HG03469 (cell line): Measurements from ENCODE around the gene CTXN1.
"Not testable (repeated sequence)": the region's sequence is repeated elsewhere in the genome, so short reads cannot be mapped to it uniquely, and the experiment has no call there.

Experiments
- ATAC-seq: cut with Tn5 transposase; IDR thresholded peaks from one replicate; pipeline ENCODE4 v1.9.1; 2021; ENCODE audit warnings: mild to moderate bottlenecking, moderate library complexity, moderate number of reproducible peaks; ENCODE audit not compliant: unreplicated experiment

CTXN1 gene

GRCh38 chr19:7903244-7904073 lies 22.5 kb downstream of the CTXN1 start, which contains the start of gene MAP2K7:
Gene MAP2K7 (plus strand): TSS chr19:7903877. CDS start chr19:7903945, 68 bp downstream.
- ATAC-seq = peak; percentile 76

GRCh38 chr19:7902796-7903243 lies 23.1 kb downstream of the CTXN1 start:
- no peak for ATAC-seq

GRCh38 chr19:7901337-7901736 lies 24.6 kb downstream of the CTXN1 start:
- ATAC-seq = no peak

GRCh38 chr19:7900931-7901330 lies 25.0 kb downstream of the CTXN1 start:
- no peak for ATAC-seq

GRCh38 chr19:7900401-7900870 lies 25.5 kb downstream of the CTXN1 start:
- ATAC-seq = no peak

DNA sequence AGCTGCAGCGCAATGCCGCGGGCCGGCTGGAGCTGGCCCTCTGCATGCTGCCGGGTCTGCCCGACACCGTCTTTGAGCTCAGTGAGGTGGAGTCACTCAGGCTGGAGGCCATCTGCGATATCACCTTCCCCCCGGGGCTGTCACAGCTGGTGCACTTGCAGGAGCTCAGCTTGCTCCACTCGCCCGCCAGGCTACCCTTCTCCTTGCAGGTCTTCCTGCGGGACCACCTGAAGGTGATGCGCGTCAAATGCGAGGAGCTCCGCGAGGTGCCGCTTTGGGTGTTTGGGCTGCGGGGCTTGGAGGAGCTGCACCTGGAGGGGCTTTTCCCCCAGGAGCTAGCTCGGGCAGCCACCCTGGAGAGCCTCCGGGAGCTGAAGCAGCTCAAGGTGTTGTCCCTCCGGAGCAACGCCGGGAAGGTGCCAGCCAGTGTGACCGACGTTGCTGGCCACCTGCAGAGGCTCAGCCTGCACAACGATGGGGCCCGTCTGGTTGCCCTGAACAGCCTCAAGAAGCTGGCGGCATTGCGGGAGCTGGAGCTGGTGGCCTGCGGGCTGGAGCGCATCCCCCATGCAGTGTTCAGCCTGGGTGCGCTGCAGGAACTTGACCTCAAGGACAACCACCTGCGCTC lies 26.1 kb downstream of the CTXN1 start:
- ATAC-seq = no peak

DNA sequence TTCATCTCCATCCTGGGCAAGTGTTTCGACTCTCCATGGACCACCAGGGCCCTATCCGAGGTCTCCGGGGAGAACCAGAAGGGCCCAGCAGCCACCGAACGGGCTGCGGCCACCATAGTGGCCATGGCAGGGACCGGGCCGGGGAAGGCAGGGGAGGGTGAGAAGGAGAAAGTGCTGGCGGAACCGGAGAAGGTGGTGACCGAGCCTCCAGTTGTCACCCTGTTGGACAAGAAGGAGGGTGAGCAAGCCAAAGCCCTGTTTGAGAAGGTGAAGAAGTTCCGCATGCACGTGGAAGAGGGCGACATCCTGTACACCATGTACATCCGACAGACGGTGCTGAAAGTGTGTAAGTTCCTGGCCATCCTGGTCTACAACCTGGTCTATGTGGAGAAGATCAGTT lies 27.0 kb downstream of the CTXN1 start:
- ATAC-seq = no peak

DNA sequence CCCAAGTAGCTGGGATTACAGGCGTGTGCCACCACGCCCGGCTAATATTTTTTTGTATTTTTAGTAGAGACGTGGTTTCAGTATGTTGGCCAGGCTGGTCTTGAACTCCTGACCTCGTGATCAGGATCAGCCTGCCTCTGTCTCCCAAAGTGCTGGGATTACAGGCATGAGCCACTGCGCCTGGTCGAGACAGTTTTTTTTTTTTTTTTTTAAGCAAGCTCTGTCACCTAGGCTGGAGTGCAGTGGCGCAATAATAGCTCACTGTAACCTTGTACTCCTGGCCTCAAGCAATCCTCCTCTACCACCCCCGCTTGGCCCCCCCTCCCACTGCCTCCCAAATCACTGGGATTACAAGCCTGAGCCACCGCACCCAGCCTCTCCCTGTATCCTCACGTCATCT lies 28.6 kb downstream of the CTXN1 start:
- no peak for ATAC-seq

- no peak for ATAC-seq
These were observed 30.4 kb downstream of the CTXN1 start for GRCh38 chr19:7895565-7895964.

DNA sequence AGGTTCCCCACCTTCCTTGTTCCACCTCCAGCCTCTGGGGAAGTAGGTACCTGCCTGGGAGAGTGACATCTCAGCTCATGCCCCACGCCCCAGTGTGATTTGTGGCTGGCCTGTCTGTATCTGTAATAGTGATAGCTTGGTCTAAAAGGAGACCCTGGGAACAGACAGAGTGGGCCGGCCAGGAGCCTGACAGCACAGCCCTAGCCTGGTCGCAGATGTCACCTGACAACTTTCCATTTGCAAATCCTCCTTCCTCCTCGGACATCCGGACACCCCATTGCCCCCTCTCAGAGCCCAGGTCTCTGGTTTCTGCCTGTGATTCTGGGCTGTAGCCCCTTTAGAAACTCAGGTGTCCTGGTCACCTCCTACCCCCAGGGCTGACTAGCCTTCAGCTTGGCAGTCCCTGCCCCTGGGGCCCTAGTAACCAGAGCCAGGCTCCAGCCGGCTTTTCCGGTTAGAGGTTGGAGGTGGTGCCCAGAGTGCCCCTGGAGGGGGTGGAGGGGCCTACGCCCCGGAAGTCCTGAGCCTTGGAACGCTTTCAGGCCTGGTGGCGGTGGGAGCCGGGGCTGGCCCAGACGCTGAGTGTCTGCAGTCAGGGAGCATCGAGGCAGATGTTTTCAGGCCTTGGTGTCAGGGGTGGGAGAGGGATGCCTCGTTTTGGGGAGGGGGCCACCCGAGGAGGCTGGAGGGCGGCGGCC lies 31.2 kb downstream of the CTXN1 start:
- no peak for ATAC-seq

- not testable (repeated sequence) for ATAC-seq
These were observed 32.4 kb downstream of the CTXN1 start for GRCh38 chr19:7893362-7894101.

DNA sequence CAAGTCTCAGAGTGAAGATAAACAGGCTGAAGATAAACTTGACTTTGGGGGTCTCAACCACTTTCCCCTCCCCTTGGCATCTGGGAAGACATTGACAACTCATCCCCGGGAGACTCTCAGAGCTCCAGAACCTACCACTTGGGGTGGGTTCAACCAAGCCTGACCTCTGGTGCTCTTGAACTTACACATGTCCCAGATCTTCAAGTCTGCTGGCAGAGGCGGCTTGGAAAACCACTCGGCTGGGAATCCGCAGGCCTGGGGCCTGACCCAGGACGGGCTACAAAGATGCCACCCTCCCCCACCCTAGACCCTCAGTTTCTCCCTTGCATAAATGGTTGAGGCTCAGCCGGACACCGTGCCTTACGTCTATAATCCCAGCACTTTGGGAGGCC lies 37.1 kb downstream of the CTXN1 start:
- no peak for ATAC-seq

- ATAC-seq = no peak
These were observed 37.6 kb downstream of the CTXN1 start, which contains the start of gene LRRC8E for GRCh38 chr19:7888145-7888825. Gene LRRC8E (plus strand): TSS chr19:7888510. CDS start chr19:7895604, 7,094 bp downstream.

DNA sequence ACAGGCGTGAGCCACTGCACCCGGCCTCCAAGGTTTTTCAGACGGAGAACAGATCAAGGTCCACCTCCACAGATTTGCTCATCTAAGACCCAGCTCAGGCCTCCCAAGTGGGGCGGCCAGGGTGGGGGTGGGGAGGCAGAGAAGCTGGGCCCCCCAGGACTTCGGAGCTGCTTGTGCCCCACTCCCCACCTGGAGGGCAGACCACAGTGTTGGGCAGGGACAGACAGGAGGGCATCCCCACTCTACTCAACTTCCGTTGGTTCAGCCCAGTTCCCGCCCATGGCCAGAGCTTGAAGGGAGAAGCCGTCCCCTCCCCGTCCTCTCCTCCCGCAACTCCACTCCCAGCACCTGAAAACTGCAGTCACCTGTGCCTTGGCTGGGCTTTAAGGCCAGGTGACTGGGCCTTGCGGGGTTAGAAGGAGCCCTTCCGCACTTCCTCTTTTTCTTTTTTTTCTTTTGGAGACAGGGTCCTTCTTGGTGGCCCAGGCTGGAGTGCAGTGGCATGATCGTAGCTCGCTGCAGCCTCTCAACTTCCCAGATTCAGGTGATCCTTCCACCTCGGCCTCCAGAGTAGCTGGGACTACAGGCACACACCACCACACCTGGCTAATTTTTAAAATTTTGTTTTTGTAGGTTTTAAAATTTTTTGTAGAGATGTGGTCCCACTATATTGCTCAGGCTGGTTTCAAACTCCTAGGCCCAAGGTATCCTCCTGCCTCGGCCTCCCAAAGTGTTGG lies 38.4 kb downstream of the CTXN1 start:
- no peak for ATAC-seq

DNA sequence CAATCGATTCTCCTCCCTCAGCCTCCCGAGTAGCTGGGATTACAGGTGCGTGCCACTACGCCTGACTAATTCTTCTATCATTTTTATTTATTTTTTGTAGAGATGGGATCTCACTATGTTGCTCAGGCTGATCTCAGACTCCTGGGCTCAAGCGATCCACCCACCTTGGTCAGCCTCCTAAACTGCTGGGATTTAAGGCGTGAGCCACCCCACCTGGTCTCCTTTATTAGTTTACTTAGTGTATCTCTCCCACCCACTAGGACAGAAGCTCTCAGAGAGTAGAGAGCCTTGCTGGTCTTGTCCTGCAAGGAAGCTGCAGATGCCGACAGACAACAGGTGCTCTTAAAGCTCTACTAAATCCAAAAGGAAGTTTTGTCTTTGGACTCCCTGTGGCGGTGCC lies 40.1 kb downstream of the CTXN1 start:
- ATAC-seq = no peak

- ATAC-seq = no peak
These were observed 42.0 kb downstream of the CTXN1 start for GRCh38 chr19:7883796-7884570.

DNA sequence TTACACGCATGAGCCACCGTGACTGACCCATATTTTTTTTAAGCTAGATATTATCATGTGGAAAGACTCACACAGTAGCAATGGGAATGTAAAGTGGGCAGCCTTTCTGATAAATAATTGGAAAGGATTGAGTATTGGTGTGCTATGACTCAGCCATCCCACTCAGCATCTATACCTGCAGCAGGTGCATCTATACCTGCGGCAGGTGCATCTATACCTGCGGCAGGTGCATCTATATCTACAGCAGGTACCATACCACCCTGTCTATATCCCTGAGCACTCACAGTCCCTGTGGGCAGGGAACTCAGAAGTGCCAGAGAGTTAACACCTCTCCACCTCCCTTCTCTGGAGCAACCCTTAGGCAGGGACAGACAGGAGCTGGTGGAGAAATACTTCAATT lies 42.8 kb downstream of the CTXN1 start:
- ATAC-seq = no peak

DNA sequence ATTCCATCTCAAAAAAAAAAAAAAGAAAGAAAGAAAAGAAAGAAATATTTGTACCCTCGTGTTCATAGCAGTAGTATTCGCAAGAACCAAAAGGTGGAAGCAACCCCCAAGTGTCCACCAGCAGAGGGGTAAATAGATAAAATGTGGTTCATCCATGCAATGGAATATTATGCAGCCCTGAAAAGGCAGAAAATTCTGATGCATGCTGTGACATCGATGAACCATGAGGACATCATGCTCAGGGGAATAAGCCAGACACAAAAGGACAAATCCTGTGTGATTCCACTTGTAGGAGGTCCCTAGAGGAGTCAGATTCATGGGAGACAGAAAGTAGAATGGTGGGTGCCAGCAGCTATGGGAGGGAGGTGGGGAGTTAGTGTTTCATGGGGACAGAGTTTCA lies 44.0 kb downstream of the CTXN1 start:
- no peak for ATAC-seq

DNA sequence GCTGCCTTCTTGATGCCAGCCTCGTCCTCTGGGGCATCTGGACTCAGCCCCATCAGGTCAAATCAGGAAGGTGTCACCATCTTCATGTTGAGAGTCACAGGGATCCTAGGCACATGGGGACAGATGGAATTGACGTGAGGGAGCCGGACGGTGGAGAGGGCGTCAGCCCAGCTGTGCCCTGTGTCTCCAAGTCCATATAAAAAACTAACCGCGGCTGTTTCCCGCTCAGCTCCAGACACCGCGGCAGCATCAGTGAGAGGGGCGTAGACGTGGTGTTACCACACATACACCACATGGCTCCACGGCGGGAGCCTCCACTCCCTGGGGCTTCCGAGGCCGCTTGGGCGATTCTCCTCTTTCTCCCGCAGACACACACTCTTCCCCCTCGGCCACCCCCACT lies 46.1 kb downstream of the CTXN1 start:
- ATAC-seq = no peak
